Measurements from ENCODE around the gene CRIM1.

DNA sequence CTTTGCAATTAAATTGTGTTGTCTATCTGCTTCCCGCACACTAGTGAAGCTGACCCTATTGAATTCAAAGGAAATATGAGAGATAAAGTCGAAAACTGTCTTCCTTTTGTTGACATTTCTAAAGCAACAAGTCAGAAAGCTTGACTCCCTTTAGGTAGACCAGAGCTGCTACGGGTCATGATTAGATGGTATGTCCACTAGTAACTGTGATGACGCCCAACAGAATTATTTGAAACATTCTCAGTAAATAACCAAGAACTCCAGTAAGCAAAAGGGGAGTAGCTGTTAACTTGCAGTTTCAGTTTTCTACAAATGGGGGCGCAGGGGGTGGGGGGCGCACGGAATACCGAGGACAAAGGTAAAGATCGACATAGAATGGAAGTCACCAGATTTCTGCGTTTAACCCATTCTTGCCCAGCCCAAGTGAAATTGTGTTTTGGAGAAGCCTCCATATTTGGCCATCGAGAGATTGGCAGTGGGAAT, 56.4 kb downstream of the CRIM1 start:
- TF ChIP-seq, protein P1, sequence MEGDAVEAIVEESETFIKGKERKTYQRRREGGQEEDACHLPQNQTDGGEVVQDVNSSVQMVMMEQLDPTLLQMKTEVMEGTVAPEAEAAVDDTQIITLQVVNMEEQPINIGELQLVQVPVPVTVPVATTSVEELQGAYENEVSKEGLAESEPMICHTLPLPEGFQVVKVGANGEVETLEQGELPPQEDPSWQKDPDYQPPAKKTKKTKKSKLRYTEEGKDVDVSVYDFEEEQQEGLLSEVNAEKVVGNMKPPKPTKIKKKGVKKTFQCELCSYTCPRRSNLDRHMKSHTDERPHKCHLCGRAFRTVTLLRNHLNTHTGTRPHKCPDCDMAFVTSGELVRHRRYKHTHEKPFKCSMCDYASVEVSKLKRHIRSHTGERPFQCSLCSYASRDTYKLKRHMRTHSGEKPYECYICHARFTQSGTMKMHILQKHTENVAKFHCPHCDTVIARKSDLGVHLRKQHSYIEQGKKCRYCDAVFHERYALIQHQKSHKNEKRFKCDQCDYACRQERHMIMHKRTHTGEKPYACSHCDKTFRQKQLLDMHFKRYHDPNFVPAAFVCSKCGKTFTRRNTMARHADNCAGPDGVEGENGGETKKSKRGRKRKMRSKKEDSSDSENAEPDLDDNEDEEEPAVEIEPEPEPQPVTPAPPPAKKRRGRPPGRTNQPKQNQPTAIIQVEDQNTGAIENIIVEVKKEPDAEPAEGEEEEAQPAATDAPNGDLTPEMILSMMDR (conservative IDR thresholded peaks at IDR 0.05; ENCODE audit: low read length) = no peak
- no peak for TF ChIP-seq EZH2phosphoT487 (IDR thresholded peaks at IDR 0.05; ENCODE audit: borderline replicate concordance)

Data from Loucy (cell line).